Activated effector memory CD4-positive, alpha-beta T cell treated with Interleukin-2 at 50 U/mL for 16 hours (primary cell): ENCODE measurements around the gene UST.
"Not testable (repeated sequence)": the region's sequence is repeated elsewhere in the genome, so short reads cannot be mapped to it uniquely, and the experiment has no call there.

ENCODE experiments used
- DNase-seq: peaks from one replicate; pipeline ENCODE4 v3.0.0-alpha.2; 2020

UST gene

DNA sequence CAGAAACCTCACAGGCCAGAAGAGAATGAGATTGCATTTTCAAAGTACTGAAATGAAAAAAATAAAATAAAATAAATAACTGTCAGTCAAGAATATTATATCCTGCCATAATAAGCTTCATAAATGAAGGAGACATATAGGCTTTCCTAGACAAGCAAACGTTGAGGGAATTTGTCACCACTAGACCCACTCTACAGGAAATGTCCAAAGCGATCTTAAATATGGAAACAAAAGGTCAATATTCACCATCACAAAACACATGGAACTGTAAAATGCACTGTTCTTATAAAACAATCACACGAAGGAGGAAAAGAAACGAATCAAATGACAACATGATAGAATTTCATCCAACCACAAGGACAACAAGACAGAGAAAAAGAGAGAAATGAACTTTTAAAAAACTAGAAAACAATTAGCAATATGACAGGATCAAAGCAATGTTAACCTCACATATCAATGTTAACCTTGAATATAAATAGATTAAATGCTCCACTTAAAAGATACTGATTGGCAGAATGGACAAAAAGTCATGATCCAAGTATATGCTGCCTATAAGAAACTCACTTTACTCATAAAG lies 352.0 kb downstream of the UST start:
- DNase-seq, result no peak

DNA sequence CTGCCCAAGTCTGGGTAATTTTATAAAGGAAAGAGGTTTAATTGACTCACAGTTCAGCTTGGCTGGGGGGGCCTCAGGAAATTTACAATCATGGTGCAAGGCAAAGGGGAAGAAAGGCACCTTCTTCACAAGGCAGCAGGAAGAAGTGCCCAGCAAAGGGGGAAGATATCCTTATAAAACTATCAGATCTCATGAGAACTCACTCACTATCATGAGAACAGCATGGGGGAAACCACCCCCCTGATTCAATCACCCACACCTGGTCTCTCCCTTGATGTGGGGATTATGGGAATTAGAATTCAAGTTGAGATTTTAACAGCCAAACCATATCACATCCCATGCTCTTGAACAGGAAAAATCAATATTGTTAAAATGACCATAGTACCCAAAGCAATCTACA lies 355.5 kb downstream of the UST start:
- no peak for DNase-seq

DNA sequence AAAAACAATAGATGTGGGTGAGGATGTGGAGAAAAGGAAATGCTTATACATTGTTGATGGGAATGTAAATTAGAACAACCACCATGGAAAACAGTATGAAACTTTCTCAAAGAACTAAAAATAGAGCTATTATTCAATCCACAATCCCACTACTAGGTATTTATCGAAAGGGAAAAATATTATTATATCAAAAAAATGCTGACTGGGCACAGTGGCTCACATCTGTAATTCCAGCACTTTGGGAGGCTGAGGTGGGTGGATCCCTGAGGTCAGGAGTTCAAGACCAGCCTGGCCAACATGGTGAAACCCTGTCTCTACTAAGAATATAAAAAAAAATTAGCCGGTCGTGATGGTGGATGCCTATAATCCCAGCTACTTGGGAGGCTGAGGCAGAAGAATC lies 357.1 kb downstream of the UST start:
- DNase-seq, result not testable (repeated sequence)

DNA sequence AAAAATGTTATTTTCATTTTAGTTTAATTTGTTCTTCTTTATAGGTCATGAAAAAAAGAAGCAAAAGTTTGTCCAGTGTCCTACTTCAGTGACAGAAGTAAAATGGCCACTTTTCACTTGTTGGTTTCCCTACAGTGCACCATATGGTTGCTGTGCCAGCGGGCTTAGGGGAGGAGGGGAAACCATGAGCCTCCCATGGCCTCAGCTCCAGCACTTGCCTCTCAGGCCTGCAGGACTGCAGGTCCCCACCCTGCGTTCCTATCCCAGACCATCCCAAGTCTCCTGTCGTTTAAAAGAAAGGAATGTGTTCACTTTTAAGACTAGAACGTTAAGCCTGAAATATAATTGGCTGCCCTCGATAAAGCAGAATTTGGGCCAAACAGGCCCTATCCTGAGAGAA lies 360.7 kb downstream of the UST start:
- DNase-seq, result no peak

DNA sequence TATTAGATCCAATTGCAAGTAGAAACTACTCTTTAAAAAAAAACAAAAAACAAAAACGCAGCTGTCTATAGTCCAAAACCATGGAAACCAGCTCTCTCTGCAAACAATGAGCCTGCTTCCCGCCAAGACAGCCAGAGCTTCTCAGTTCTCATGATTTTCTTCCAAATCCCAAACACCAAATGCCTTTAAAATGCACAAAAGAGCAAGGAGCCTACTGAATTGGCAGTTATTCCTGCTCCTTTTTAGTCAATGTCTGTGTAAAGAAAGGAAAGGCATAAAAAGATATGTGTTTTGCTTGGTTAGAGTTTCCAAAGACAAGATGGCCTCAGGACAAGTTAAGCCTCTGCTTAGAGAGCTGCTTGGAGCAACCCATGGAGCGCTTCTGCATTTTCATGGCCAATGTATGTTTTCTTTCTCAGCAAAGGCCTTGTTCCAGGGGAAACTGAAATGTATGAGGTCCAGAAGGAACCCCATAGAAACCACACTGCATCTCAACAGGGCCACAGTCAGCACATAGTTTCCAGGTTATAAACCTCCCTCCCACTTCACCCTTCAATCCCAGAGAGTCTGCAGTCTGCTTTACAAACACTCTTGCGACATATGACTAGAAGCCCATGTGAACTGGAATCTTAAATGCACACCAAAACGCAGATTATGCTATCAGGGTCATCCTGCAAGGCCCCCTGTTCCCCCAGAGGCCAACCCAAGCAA lies 361.4 kb downstream of the UST start:
- DNase-seq, result no peak

DNA sequence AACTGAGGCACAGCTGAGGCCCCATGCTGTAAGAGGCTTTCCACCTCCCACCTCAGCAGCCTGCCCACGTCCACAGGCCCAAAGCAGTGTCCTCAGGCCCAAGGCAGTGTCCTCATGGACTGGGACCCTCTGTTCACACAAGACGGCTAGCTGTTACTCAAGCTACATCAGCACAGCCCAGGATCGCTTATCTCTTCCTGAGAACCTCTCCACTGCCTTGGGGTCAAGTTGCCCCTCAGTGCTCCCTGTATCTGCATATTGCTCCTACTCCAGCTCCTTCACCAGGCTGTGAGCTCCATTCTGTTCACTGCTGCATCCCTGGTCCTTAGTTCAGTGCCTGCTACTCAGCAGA lies 361.9 kb downstream of the UST start:
- DNase-seq, result no peak

DNA sequence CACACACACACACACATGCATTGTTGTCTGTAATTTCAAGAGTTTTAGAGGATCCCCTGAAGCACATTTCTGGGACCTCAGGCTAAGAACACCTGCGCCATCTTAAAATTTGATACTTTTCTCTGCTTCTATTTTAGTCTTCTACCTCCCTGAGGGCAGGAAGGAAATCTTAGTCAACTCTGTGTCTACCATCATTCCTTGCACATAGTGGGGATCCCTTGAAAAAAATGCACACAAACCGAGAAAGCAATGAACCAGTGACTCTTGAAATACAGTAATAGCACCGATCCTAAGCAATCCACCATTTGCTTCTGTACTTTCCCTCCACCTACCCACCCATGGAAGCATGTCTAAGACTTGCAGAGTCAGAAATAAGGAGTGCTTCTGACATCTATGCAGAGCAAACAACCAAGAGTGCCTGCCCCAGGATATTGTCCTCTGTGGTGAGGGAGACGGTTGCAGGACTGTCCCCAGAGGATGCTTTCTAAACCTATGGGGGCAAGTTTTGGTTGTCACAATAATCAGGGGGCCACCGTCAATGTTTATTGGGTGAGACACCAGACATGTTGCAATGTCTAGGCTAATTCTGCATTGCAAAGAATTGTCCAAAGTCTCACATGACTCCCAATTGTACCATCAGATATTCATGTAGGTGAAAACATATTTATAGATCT lies 362.7 kb downstream of the UST start:
- no peak for DNase-seq

DNA sequence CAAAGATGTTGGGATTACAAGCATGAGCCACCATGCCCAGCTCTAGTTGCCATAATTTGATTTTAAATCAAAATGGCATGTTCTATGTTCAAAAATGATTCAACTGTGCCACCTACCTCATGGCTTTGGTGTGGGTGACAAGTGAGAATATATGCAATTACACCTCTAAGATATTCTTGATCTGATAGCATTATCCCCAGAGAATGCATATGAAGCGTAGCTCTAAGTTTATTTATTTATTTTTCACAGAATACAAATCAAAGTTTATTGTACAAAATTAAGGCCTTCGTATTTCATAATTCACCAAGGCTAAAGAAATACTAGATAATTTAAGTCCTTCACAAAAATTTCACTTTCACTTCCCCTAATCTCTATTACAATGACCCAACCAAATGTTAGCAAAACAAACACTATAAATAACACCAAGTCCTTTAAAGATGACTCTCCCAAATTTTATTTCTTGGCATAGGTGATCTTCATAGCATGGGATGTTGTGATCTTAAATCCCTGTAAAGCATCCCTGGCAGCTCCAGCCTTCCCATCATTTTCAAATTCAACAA lies 364.8 kb downstream of the UST start:
- DNase-seq, result no peak

DNA sequence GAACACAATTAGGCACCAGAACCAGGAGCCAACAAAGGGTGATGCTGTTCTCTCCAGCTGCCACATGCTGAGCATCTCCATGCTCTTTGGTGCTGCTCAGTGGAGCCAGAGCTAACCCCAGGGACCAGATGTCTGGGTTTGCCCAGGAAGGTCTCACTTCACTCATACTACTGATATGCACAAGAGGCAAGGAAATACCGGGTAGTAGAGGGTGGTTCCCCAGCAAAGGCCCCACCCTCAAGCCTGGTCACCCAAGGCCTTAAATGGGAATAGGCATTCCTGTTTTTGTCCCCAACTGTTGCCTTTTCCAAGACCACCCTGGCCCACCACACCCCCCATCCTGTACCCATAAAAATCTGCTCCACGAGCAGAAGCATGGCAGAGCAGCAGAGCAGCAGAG lies 366.1 kb downstream of the UST start:
- DNase-seq, result no peak

DNA sequence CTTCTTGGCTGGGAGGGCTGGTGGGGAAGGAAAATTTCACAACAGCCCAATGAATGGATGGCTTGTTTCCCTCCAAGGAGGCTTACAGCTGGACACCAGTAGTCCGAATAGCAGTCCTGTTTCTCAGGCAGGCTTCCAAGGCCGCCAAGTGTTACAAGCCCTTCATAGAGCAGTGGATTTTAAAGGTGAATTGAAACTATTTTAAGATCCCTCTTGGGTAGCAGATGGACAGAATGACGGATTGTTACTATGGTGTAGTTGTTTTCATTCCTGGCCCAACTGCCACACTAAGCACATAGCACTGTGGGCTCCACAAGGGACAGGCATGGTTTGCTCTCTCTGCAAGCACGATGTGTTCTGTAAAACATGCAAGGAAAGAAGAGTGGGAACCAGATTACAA lies 367.3 kb downstream of the UST start:
- no peak for DNase-seq

DNA sequence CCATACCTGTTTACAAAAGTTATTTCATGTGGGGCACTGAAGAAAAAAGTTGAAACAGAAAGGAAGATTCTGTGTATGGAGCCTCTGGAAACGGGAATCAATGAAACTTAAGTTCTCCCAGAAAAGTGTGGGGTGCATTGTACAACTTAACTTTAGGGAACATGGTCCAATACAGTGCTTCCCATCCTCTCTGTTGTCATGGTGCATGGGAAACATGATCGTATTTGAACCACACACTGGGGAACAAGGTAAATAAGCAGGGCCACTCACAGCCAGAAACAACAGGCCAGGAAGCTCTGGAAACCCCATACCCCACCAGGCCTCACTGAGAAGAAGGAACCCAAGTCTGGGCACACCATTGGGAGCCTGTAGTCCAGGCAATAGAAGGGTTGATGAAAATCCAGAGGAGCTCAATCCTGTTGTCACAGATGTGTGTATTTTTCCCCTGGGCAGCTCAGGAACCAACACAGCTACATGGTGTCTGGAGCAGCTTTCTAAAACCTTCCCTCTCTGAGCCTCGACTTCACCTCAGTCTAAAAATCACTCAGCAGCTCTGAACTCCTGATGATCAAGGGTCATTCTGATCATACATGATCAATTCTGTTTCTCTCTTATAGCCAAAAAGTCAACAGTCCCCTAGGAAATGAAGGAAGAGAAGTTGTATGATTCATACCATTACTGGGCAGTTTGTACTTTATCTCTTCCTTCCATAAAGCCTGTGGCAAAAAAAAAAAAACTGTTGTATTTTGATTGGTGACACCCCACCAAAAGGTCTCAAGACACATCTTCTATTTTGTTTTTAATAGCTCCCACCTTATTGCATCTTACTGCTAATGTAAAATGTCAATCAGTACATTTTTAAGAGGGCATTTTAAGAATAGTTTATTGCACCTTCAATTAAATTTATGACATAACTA lies 372.2 kb downstream of the UST start:
- no peak for DNase-seq

DNA sequence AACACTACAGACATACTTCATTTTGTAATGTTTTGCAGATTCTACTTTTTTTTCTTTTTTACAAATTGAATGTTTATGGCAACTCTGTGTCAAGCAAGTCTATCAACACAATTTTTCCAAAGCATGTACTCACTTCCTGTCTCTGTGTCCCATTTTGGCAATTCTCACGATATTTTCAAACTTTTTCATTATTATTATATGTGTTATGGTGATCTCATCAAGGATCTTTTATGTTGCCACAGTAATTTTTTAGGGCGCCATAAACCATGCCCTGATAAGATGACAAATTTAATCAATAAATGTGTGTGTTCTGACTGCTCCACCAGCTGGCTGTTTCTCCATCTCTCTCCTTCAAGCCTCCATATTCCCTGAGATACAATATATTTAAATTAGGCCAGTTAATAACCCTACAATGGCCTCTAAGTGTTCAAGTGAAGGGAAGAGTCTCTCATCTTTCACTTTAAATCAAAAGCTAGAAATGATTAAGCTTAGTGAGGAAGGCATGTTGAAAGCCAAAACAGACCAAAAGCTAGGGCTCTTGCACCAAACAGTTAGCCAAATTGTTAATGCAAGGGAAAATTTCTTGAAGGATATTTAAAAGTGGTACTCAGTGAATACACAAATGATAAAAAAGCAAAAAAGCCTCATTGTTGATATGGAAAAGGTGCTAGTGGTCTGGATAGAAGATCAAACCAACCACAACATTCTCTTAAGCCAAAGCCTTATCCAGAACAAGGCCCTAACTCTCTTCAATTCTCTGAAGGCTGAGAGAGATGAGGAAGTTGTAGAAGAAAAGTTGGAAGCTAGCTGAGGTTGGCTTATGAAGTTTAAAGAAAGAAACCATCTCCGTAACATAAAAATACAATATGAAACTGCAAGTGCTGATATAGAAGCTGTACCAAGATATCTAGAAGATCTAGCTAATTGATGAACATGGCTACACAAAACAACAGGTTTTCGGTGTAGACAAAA lies 376.3 kb downstream of the UST start:
- DNase-seq, result no peak

DNA sequence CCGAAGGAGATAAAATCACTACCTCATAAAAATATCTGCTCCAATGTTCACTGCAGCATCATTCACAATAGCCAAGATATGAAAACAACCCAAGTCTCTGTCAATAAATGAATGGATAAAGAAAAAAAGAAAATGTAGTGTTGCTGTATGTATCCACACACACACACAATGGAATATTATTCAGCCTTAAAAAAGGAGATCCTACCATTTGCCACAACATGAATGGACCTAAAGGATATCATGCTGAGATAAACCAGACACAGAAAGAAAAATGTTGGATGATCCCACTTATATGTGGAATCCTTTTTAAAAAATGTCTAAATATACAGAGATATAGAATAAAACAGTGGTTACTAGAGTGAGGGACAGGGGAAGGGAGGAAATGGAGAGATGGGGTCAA lies 378.5 kb downstream of the UST start:
- DNase-seq, result no peak
